Stimulated activated CD4-positive, alpha-beta T cell treated with anti-CD3 and anti-CD28 coated beads, Interleukin-2, amount 100 ng/mL, for 4 hours (primary cell): ENCODE measurements around the gene SLF2.
"Not testable (repeated sequence)": the region's sequence is repeated elsewhere in the genome, so short reads cannot be mapped to it uniquely, and the experiment has no call there.

ENCODE experiments used
- DNase-seq: peaks from one replicate; pipeline ENCODE4 v3.0.0-alpha.2; 2020; ENCODE audit warnings: low read depth

SLF2 gene

DNA sequence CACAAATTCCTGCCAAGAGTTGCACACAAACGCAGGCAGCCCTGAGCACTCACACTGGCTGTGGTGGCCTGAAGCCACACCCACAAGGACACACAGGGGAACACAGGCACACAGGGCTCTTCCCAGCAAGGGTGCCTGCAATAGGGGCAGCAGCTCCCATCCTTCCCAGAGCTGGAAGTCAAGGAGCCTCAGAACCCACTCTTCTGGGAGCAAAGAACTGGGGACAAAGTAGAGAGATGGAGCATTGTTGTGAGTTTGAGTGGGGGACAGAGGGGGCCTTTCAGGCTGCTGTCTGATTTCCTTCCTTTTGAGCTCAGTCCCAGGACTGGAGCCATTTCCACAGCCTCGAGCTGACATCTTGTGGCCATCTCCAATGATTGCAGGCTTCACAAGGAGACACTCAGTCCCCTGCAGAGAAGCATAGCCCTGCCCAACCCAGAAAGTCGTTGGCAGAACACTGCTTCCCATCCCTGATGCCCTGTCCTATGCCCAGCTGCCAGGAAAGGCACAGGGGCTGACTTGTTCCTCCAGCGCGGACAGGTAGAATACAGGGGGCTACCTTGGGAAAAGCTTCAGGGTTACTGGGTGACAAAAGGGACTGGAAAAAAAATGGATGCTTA is 34.4 kb upstream of the SLF2 start:
- peak; percentile 8 for DNase-seq

DNA sequence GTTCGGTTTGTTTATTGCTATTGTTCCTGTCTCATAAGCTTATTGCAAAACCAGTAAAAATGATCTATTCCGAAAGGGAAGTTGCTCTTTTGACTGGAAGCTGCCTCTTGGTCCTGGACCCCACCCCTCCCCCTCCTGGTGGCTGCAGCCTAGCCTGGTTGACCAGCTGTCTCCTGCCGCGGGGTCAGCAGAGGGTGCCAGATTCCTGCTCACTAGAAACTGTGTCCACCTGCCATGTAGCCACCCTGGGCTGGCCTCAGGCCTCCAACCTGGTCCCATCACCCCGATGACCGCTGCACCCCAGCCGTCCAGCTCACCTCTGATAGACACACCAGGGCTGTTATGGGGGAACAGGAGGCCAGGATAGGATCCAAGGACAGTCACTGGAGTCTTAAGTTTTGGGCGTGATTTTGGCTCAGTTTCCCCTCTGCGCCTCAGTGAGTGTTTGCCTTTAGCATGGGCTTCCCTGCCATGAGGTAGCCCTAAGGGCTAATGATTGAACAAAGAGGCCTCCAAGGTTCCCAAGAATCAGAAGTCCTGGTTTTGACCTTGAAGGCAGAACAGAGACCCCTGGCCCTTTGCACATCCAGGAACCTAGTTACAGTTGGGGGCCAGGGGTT is 32.9 kb upstream of the SLF2 start:
- no peak for DNase-seq

DNA sequence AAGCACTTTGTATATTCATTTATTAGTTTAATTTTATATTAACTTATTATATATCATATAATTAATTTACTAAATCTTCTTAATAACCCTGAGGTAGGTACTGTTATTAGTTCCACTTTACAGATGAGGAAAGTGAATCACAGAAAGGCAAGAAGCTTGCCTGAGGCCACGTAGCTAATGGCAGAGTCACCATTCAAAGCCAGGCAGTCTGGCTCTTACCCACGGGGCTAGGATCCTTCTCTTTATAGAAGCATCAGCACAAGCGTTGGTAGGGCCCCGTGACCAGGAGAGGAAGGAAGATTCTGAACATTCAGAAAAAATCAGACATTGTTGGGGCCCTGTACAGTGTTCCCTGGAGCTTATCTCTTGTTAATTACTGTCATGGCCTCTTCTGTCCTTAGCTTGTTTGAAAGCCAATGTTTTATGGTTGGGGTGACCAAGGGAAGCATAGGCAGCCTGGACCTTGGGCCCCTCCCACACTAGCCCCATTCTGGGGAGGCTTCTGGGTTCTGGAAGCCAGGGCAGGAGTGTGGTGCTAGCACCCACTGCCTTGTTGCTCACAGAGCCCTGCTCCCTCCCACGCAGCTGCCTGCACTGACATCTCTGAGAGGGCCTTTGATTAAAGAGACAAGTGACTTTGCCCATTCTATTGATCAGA is 31.1 kb upstream of the SLF2 start:
- no peak for DNase-seq

DNA sequence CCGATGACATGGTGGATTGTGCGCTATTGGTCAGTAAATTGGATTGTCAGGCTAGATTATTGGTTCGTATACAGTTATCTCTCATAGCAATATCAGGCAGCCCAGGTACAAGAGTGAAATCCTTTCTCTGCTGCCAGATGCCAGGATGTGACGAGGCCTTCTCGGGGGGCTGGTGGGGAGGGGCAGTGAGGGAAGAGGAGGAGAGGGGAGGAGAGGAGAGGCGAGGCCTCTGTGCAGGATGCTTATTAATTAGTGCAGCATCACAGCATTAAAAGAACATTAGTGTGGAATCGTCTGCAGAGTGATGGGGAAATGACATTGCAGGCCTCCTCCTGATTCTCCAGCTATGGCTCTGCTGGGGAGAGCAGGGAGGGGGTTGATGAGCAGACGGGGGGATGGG is 30.5 kb upstream of the SLF2 start:
- no peak for DNase-seq

DNA sequence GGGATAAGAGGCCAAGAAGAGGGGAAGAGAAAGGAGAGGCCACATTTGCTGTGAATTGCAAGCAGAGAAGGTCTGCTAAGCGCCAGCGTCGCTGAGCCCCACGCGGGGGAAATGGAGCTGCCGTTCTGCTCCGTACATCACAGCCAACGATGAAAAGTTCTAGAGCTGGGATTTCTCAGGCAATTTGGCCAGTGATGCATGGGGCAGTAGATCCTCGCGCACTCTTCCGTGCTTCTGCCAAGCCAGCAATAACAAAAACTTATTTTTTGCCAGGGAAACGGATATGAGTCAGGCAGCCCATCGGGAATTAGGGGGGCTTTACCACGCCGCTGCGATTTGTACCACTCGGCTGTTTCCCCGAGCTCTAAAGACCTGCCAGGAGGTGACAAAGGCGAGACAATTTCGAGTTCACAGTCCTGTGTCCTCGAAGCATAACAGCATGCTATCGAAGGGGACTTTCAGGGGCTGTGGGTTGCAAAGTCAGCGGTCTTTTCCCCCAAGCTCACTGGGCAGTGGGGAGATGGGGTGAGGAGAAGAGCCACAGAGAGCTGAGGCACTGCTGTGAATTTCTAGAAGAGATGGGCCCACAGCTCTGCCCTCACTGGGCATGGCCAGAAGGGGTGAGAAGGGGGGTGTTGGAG is 30.0 kb upstream of the SLF2 start:
- DNase-seq, result no peak

DNA sequence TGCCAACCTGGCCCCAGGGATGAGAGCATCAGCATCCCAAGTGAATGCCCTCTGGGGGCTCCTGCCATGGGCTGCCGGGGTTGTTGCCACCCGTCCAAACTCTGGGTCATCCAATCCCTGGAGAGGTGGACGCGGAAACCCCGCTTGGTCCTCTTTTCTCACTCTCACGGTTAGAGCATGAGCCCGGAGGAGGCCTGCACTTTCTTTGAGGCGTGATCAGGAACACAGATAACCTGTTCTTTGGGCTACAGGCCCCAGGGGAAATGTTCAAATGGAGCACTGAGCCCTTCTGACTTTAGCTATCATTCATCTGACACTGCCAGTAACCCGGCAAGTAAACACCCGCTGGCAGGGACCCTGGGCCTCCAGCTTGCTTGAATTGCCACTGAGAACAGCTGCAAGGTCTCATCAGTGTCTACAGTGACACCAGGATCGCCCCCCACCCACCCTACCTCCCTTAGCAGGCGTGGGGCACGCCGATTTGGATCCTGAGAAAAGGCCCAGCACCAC is 29.4 kb upstream of the SLF2 start:
- no peak for DNase-seq

DNA sequence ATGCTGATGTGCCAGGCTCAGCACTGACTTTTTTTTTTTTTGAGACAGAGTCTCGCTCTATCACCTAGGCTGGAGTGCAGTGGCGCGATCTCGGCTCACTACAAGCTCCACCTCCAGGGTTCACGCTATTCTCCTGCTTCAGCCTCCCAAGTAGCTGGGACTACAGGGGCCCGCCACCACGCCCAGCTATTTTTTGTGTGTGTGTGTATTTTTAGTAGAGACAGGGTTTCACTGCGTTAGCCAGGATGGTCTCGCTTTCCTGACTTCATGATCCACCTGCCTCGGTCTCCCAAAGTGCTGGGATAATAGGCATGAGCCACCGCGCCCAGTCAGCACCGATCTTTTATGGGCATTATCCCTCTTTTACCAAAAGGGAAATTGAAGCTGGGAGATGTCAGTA is 27.2 kb upstream of the SLF2 start:
- not testable (repeated sequence) for DNase-seq

DNA sequence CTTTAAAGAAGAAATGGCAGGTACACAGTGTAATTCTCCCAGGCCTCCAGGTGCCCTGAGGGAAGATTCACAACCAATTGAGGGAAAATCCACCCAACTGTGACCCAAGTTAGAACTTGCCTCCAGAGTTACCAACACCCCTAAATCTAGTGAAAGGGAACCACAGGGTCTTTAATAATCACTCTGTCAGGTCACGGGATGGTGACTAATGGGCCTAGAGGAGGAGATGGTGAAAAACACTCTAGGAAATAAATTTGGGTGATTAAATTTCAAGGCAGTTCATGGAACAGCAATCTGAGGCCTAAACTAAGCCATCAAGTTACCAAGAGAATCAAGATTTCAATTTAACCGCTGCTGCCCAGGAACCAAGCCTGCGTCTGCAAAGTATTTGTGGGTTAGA is 26.7 kb upstream of the SLF2 start:
- DNase-seq, result no peak

DNA sequence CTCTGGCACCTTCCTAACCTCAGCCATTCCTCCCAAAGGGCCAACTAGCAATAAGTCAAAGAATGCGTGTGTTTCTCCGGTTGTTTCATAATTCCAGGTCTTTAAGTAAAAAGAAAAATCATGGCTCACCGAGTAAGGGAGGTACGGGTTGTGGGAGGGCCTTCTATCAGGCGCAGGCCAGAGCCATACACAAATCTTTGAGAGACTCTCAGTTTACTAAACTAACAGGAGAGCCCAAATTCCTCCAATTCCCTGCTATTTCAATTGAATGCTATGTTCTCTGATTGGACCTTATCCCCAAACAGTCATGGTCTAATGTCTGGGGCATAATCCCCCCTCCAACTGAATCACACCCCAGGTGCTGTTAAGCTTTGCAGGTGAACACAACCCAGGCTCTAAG is 26.2 kb upstream of the SLF2 start:
- no peak for DNase-seq

DNA sequence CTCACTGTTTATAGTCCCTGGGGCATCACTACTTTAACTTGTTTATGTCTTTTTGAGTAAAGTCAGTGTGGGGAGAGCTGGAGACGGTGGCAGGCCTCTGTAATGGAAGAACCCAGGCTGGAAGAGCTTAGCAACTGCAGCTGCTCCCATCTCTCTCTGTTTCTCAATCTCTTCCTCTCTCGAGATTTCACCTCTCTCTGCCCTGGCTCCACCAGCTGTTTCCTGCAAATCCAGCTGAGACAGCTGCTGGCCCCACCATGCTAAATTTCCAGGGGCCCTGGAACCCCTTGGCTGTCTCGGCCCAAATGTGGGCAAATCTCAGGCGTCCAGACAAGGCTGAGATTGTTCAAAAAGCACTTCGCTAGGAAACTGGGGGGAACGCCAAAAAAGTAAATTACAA is 25.8 kb upstream of the SLF2 start:
- DNase-seq, result no peak

DNA sequence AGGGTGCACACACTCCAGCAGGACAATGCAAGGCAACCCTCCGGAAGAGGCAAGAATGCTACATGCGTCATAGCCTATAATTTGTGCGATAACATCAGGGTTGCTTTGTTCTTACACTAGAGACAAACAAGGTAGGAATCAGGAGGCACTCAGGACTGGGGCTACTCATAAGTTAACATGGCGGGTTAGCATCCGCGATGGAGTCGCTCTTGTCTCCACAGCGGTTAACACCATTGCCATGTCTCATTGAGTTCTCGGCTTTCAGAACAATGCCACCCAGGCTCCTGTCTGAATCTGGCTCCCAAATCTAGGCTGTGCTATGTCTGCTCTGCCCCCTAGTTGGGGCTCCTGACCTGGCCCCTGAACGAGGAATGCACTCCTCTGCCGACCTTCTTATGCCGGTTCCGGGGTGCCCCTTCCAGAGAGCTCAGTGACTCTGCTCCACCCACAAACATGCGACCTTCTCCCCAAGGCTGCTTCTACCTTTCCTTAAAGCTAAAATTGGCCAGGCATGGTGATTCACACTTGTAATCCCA is 24.9 kb upstream of the SLF2 start:
- DNase-seq, result no peak

DNA sequence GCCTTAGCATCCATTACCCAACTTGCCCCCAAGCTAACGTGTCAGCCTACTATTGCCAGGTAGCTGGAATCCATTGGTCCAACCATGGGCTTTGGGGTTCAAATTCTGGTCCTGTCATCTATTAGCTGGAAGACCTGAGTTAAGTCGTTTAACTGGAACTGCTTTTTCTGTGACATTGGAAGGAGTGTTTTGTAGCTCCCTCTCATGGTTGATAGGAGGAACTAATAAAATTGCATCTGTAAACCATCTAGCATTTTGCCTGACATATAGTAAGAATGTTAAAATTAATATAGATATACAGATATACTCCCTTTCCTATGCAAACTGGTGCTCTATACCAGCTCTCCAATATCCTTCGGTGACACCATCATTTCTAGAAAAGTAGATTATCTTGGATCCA is 23.8 kb upstream of the SLF2 start:
- no peak for DNase-seq

DNA sequence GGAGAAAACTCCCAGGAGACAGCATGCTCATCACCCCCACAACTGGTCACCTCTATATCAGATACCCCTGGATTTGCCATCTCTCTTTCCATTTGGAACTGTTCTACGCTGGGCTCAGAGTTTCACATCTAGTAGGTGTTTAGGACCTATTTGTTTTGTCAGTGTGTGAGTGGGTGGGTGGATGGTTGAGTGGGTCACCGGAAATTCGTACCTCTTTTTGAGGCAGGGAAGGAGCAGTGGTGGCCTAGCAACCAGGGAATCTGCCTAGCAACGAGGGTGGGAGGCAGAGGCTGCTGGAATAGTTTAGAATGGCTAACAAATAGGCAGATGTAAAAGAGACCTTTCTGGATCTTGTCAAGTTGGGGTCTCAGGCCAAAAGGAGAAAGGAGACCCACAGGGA is 23.2 kb upstream of the SLF2 start:
- no peak for DNase-seq

DNA sequence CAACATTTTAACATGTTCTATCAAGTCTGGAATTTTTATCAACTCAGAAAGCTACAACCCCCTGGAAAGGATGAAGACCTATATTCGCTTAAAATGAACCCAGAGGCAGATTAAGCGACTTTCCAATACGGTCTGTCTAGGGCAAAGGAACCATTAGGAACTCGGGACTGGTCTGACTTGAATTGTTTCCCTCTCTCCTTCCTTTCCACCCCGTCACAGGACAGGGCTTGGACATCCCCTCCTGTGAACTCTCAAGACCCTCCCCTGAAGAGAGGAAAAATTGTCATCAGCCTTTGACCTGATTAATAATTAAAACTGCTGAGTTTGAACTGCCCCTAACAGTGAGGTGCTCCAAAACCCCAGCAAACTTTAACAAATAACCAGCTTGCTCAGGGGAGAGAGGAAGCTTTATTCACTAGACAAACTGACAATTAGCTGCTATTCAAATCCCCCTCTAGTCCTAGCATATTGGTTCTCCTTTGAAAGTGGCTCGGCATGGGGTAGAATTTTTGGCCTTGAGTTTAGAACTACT is 22.6 kb upstream of the SLF2 start:
- no peak for DNase-seq

DNA sequence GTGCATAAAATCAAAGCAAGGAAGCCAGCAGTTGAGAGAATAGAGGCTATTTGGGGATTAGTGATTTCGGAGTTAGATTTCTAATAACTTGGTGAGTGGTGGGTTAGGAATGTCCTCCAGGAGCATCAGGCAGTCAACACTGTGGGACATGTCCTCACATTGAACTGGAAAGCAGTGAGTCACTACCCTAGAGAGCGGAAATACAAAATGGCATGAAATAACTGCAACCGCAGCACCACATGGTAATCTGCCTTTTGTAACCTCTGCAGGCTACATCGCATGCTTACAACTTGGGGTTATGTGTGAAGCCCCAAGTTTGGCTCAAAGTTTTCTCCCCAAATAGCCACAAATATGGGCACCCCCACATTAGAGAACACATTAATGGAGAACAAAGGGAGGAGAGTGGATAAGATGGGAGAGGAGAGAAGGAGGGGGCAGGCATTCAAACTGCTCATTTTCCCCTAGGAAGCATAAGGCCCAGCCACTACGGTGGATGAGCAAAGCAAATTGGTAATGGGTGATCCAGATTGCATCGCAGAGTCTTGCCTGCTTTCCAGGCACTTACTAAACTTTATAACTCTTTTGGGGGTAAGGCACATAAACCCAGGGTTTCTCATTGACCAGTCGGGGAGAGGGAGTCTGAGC is 22.0 kb upstream of the SLF2 start:
- DNase-seq, result no peak

DNA sequence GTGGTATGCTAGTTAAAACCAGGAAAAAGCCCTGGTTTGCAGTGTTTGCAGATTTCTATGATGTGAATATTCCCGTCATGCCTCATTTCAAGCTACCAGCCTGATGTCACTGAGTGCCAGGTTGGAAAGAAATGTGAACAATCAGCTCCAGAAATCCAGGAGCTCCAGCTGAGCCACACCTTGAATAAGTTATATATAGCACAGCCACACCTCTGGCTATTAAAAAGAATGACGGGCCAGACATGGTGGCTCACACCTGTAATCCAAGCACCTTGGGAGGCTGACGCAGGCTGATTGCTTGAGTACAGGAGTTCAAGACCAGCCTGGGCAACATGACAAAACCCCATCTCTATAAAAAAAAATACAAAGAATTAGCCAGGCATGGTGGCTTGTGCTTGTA is 18.7 kb upstream of the SLF2 start:
- no peak for DNase-seq

DNA sequence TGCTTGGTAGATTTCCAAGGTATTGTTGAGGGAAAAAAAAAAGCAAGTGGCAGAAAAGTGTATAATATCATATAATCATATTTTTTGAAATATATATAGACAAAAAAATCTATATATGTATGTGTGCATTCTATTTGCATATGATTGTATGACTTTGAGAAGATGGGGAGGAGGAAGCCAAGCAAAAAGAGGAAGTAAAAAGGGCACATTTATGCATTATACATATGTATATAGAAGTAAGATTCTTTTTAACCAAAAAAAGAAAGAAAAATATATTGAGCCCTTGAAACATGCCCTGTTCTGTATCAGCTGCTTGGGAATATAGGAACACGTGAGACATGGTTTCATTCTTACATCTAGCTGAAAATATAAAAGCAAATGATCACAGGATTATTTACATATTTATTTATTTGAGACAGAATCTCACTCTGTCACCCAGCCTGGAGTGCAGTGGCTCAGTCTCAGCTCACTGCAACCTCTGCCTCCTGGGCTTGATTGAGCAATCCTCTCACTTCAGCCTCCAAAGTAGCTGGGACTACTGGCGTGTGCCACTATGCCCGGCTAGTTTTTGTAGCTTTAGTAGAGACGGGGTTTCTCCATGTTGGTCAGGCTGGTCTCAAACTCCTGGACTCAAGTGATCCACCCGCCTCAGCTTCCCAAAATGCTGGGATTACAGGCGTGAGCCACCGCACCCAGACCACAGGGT is 18.0 kb upstream of the SLF2 start:
- no peak for DNase-seq

DNA sequence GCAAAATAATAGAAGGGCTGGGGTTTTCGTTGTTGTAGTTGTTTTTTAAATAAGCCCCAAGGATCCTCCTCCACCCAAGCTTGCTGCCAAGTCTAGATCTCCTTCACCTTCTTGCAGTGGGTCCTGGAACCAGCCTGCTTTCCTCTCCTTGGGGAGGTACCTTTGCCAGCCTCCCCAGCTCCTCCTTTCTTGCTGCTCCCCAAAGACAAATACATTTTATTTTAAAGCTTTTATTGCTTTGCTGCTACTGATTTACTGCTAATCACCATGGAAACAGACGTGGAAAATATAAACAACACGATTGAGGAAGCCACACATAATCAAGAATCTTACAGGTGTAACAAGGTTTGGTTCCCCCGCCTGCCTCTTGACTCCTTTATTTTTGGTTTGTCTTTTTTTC is 17.4 kb upstream of the SLF2 start:
- no peak for DNase-seq

DNA sequence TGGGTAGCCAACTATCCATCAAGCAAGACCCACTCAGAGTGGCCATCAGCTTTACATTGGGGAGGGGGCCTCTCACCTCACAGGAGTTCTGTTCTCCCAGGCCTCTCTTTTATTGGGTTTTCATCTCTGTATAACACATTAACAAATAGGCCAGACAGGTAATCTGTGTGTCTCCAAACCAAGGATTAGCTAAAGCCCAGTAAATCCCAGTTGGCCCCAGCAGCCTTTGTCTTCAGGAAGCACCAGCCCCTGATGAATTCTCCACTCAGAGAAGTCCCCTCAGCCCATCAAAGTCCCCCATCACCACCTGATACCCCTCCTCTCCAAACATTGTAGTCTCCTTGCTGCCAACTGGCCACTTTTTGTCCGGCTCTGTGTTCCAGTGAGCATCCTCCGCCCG is 16.9 kb upstream of the SLF2 start:
- no peak for DNase-seq

DNA sequence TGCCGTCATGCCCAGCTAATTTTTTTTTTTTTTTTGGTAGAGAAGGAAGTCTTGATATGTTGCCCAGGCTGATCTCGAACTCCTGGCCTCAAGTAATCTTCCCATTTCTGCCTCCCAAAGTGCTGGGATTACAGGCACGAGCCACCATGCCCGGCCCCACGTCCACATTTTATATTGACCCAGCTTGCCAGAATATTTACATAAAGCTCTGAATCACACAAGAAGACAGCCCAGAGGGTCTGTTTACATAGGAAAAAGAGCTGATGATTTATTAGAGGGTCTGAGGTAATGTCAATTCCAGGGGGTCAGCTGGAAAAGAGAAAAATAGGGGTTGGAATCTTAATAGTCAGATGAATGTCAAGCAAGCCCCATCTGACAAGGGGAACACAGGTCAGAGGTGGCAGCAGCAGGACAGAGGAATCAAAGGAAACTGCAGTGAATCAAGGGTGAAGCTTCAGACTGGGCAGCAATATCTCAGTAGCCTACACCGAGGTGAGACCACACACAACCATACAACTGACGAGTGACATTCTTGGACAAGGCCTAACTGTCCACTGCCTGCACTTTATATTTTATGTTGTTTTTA is 15.8 kb upstream of the SLF2 start:
- no peak for DNase-seq

DNA sequence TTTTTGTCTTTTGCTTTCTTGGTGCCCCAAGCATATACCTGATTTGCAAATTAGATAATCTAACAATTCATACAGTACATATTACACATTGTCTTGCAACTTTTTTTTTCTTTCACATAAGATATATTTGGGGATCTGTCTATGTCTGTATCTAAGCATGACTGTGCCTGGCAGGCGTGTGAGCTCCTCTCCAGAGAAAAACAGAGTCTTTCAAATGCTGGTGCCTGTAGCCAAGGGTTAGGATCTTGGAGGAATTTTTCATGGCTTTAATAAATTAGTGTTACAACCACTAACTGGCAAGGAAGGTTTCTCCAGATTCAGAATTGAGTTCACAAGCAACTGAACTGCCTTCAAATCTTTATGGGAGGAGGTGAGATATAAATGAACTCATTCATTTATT is 14.8 kb upstream of the SLF2 start:
- DNase-seq, result no peak
